A673 (cell line): ENCODE results near the gene PIM2. TPM values are rescaled to one million over a fixed set of nuclear protein-coding genes. Genes with fewer than 3 reads are reported as not detected.

Source experiments
- BruUV-seq: library from RNA; stranded (reverse); fragments of 400-500 nt; replicated peaks from 2 replicates; lab custom pipeline; 2021; lab: Mats Ljungman, UMichigan
- CTCF ChIA-PET: fragments of 300-600 bp; sonication (Branson Sonifier 250); formaldehyde crosslinking; loops from one replicate; lab custom pipeline; 2022; ENCODE audit warnings: antibody characterized with exemption; lab: Charles Lee
- POLR2A ChIA-PET: fragments of 300-600 bp; sonication (Branson Sonifier 250); formaldehyde crosslinking; loops from one replicate; lab custom pipeline; 2022; ENCODE audit warnings: antibody characterized with exemption; ENCODE audit not compliant: low non-redundant PET; lab: Charles Lee
- DNase-seq: peaks from one replicate; pipeline ENCODE4 v3.0.0-alpha.2; 2015; ENCODE audit warnings: low spot score
- H3K27ac ChIP-seq: fragments of 200-600 bp; sonication (generic); 2 replicates; pipeline ENCODE4 v1.5.1; 2016; ENCODE audit warnings: mixed run types, low read depth, mild to moderate bottlenecking, mixed read lengths, antibody characterized with exemption, low read length; ENCODE audit not compliant: poor library complexity, severe bottlenecking
- H3K27me3 ChIP-seq: fragments of 200-600 bp; sonication (generic); replicated peaks from 2 replicates; pipeline ENCODE4 v1.6.1; 2017; ENCODE audit warnings: mixed run types, low read depth, mild to moderate bottlenecking, mixed read lengths, antibody characterized with exemption, low read length; ENCODE audit not compliant: insufficient read depth, poor library complexity
- H3K36me3 ChIP-seq: fragments of 200-600 bp; sonication (generic); 2 replicates; pipeline ENCODE4 v1.6.1; 2016; ENCODE audit warnings: mixed run types, mild to moderate bottlenecking, mixed read lengths, antibody characterized with exemption, low read length; ENCODE audit not compliant: insufficient read depth, poor library complexity, severe bottlenecking
- H3K4me1 ChIP-seq: fragments of 200-600 bp; sonication (generic); 2 replicates; pipeline ENCODE4 v1.6.1; 2017; ENCODE audit warnings: mixed run types, mild to moderate bottlenecking, mixed read lengths, antibody characterized with exemption, low read length; ENCODE audit not compliant: insufficient read depth, poor library complexity, severe bottlenecking
- H3K4me3 ChIP-seq: fragments of 200-600 bp; sonication (generic); 2 replicates; pipeline ENCODE4 v1.5.1; 2016; ENCODE audit warnings: low read depth, mixed run types, mild to moderate bottlenecking, mixed read lengths, low read length; ENCODE audit not compliant: poor library complexity, severe bottlenecking
- H3K9me3 ChIP-seq: fragments of 200-600 bp; sonication (generic); 2 replicates; pipeline ENCODE4 v1.6.1; 2016; ENCODE audit warnings: mixed run types, low read depth, mild to moderate bottlenecking, mixed read lengths, antibody characterized with exemption, low read length; ENCODE audit not compliant: poor library complexity, severe bottlenecking
- EZH2 ChIP-seq: fragments of 200-600 bp; sonication (generic); IDR thresholded peaks from 2 replicates; pipeline ENCODE4 v1.6.1; 2017; ENCODE audit warnings: borderline replicate concordance, low read depth, mild to moderate bottlenecking, mixed read lengths, antibody characterized with exemption, low read length; ENCODE audit not compliant: poor library complexity, severe bottlenecking
- intact Hi-C: fragments of 100-400 bp; cut with micrococcal nuclease; formaldehyde crosslinking; loops from one replicate; pipeline ENCODE4 v1.10.0; 2022; ENCODE audit not compliant: unreplicated experiment
- total RNA-seq: library from RNA; stranded (reverse); gene quantifications from 2 replicates; pipeline ENCODE4 v1.2.3, GENCODE V29; 2021
- TF ChIP-seq, protein P1 (sequence below): fragments of 300-800, 200-600 bp; sonication (generic); conservative IDR thresholded peaks from 2 replicates; pipeline ENCODE4 v1.5.1; 2017; ENCODE audit warnings: low read depth, mild to moderate bottlenecking, antibody characterized with exemption, low read length, moderate library complexity, mixed read lengths

Gene PIM2
- total RNA-seq, 1 experiment from 2014 or later: 19.9 TPM

DNA sequence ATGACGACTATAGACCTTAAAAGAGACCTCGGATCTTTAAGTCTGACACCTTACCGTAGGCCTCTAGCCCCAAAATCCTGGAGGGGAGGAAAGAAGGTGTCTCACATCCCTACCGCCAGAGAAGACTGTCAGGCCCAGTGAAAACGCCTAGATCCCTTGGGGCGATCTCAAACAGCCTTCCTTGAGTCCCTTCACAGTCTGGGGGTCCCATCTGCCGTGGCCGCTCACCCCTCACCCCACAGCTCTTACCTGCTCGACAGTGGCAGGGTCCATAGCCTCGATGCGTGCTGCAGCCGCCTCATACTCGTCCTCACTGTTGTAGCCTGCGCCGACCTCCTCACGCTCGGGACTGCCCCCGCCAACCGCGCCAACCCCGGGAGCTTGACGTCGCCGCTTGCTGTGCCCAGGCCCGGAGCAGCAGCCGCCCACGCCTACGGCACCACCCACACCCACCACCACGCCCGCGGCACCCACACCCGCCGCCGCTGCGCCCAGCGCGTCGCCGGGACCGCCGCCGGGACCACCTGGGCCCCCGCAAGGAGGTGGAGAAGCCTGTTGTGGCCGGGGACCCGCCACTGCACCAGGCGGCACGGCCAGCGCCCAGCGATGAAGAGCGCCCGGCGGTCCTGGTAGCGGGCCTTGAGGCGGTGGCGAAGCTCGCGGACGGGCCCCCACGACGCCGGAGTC lies 38.0 kb upstream of the PIM2 start:
- ChIA-PET CTCF (no interaction called here), POLR2A (no interaction called here)
- BruUV-seq: TSS peak; percentile 29
- Histone ChIP-seq H3K27me3 (no peaks in the 10 kb centered on the region), H3K4me1 (no peaks in the 10 kb centered on the region), H3K4me3 (peak overlapping the region; percentile 75), H3K36me3 (peaks cover 6% of the 10 kb centered on the region), H3K9me3 (no peaks in the 10 kb centered on the region), H3K27ac (peak overlapping the region; percentile 96)
- DNase-seq: no peak
- TF ChIP-seq, protein P1, sequence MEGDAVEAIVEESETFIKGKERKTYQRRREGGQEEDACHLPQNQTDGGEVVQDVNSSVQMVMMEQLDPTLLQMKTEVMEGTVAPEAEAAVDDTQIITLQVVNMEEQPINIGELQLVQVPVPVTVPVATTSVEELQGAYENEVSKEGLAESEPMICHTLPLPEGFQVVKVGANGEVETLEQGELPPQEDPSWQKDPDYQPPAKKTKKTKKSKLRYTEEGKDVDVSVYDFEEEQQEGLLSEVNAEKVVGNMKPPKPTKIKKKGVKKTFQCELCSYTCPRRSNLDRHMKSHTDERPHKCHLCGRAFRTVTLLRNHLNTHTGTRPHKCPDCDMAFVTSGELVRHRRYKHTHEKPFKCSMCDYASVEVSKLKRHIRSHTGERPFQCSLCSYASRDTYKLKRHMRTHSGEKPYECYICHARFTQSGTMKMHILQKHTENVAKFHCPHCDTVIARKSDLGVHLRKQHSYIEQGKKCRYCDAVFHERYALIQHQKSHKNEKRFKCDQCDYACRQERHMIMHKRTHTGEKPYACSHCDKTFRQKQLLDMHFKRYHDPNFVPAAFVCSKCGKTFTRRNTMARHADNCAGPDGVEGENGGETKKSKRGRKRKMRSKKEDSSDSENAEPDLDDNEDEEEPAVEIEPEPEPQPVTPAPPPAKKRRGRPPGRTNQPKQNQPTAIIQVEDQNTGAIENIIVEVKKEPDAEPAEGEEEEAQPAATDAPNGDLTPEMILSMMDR: no peak
- no peak for TF ChIP-seq EZH2
- intact Hi-C loops: no loop called here

DNA sequence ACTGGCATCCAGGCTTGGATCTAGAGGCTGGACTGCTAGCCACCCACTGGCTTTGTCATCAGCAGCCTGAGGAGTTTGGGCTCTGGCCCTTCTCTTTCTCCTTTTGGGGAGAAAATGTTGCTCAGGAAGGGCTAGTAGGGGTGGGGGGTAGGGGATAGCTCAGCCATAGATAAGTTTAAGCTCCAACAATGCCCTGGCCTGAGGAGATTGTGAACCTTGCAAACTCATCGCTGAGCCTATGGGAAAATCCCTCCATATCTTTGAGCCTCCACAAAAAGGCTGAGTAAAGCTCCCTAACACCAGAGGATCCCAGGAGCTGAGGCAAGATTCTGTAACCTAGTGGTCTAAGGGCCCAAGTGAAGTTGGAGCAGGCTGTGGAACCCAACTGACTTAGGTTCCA lies 29.8 kb upstream of the PIM2 start:
- ChIA-PET POLR2A (no interaction called here), CTCF (no interaction called here)
- Histone ChIP-seq H3K9me3 (no peaks in the 10 kb centered on the region), H3K4me3 (no peak overlapping the region), H3K27ac (no peak overlapping the region), H3K27me3 (no peaks in the 10 kb centered on the region), H3K4me1 (no peaks in the 10 kb centered on the region), H3K36me3 (no peaks in the 10 kb centered on the region)
- no peak for DNase-seq
- intact Hi-C loops: loop anchor here (10.0 kb wide), 1 partner anchor 144 kb away; the partner anchor contains the start of gene HDAC6
- no TSS peak for BruUV-seq
- TF ChIP-seq EZH2: no peak
- TF ChIP-seq, protein P1: no peak

DNA sequence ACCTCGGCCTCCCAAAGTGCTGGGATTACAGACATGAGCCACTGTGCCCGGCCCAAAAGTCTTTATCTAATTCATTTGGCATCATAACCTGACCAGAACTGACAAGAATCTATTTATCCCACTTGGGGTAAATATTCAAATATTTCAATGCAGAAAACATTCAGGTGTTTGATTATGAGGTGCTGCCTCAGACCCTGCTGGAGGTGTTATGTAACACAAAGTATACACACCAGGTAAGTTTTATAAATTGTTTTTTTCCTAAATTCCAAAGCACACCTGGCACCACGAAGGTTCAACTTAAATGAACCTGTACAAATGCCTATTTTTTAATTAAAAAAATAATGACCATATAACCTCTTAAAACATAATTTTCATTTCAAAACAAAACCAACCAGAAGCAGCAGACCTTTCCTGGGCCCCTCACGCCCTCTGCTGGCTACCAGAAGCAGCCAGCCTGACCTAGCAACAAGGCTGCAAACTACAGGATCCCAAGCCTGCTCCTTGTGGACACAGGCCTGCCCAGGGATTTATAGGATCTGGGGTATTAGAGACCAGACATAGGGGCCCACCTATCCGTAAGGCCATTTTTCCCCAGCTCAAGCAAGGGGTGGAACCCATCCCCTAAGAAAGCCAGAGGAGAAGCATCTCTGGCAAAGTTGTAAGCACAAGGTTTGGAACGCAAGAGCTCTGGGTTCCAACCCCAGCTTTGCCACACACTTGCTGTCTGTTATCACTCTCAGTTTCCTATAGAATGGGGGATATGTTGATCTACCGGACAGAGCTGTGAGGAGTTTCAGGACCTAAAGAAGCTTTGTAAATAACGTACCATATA lies 26.9 kb upstream of the PIM2 start:
- CTCF ChIA-PET: interaction anchor here (0.6 kb wide), 1 partner anchor 297 kb away, joined by 3 read pairs; no protein-coding TSS in a partner anchor
- no peaks in the 10 kb centered on the region for H3K9me3 ChIP-seq
- no peaks in the 10 kb centered on the region for H3K27me3 ChIP-seq
- POLR2A ChIA-PET: interaction anchor here (0.6 kb wide), 1 partner anchor 52 kb away, joined by 4 read pairs; no protein-coding TSS in a partner anchor
- H3K4me1 ChIP-seq: no peaks in the 10 kb centered on the region
- BruUV-seq: no TSS peak
- H3K4me3 ChIP-seq: no peak overlapping the region
- intact Hi-C loops: loop anchor here (10.0 kb wide), 1 partner anchor 141 kb away; the partner anchor contains the start of gene HDAC6
- H3K27ac ChIP-seq: no peak overlapping the region
- DNase-seq: peak; percentile 43
- TF ChIP-seq, protein P1: peak; percentile 84
- TF ChIP-seq EZH2: no peak
- H3K36me3 ChIP-seq: no peaks in the 10 kb centered on the region
